Loucy (cell line): Measurements from ENCODE around the gene CSRNP2.

Experiments used
- H2AFZ ChIP-seq: fragments of 200-600 bp; sonication (generic); 2 replicates; pipeline ENCODE4 v1.6.0; 2016; ENCODE audit warnings: antibody characterized with exemption, mild to moderate bottlenecking, low read length, moderate library complexity
- H3F3A ChIP-seq: fragments of 200-600 bp; 2 replicates; pipeline ENCODE4 v1.6.0; 2016; ENCODE audit warnings: antibody characterized with exemption, low read depth, mild to moderate bottlenecking
- H3K27me3 ChIP-seq: fragments of 200-600 bp; sonication (generic); 2 replicates; pipeline ENCODE4 v1.6.1; 2014; ENCODE audit warnings: low read length, mild to moderate bottlenecking; ENCODE audit not compliant: insufficient read depth, poor library complexity, severe bottlenecking
- H3K36me3 ChIP-seq: fragments of 200-600 bp; sonication (generic); 2 replicates; pipeline ENCODE4 v1.6.1; 2016; ENCODE audit warnings: low read length; ENCODE audit not compliant: insufficient read depth
- H3K4me1 ChIP-seq: fragments of 200-600 bp; sonication (generic); 2 replicates; pipeline ENCODE4 v1.5.1; 2014; ENCODE audit warnings: low read length, mild to moderate bottlenecking; ENCODE audit not compliant: insufficient read depth, poor library complexity, severe bottlenecking
- H3K4me2 ChIP-seq: fragments of 200-600 bp; sonication (generic); 2 replicates; pipeline ENCODE4 v1.6.0; 2014; ENCODE audit warnings: antibody characterized with exemption, low read length, low read depth, mild to moderate bottlenecking; ENCODE audit not compliant: poor library complexity, severe bottlenecking
- H3K4me3 ChIP-seq: fragments of 200-600 bp; sonication (generic); 2 replicates; pipeline ENCODE4 v1.5.1; 2014; ENCODE audit warnings: low read length, mild to moderate bottlenecking, mixed read lengths; ENCODE audit not compliant: poor library complexity, severe bottlenecking
- H3K79me2 ChIP-seq: fragments of 200-600 bp; sonication (generic); 2 replicates; pipeline ENCODE4 v1.6.1; 2014; ENCODE audit warnings: low read length; ENCODE audit not compliant: insufficient read depth
- H3K9ac ChIP-seq: fragments of 200-600 bp; sonication (generic); 2 replicates; pipeline ENCODE4 v1.6.0; 2014; ENCODE audit warnings: mild to moderate bottlenecking, low read depth, low read length, moderate library complexity; ENCODE audit not compliant: poor library complexity, severe bottlenecking
- H3K9me2 ChIP-seq: fragments of 200-600 bp; sonication (generic); replicated peaks from 2 replicates; pipeline ENCODE4 v1.6.1; 2016; ENCODE audit warnings: low read depth, low read length, mixed read lengths
- H3K9me3 ChIP-seq: fragments of 200-600 bp; sonication (generic); 2 replicates; pipeline ENCODE4 v1.6.1; 2014; ENCODE audit warnings: mild to moderate bottlenecking, antibody characterized with exemption, low read length, low read depth; ENCODE audit not compliant: insufficient read depth
- H4K20me1 ChIP-seq: fragments of 200-600 bp; sonication (generic); 2 replicates; pipeline ENCODE4 v1.6.0; 2014; ENCODE audit warnings: antibody characterized with exemption, low read length, mild to moderate bottlenecking; ENCODE audit not compliant: insufficient read depth, poor library complexity, severe bottlenecking
- CTCF ChIP-seq: fragments of 200-600 bp; sonication (generic); conservative IDR thresholded peaks from 2 replicates; pipeline ENCODE4 v1.5.1; 2014; ENCODE audit warnings: mild to moderate bottlenecking, antibody characterized with exemption, low read length
- EZH2phosphoT487 ChIP-seq: fragments of 200-600 bp; IDR thresholded peaks from 2 replicates; pipeline ENCODE4 v1.6.1; 2018; ENCODE audit warnings: antibody characterized with exemption, mild to moderate bottlenecking, moderate library complexity, borderline replicate concordance

CSRNP2 gene

GRCh38 chr12:51023625-51024382 is 59.6 kb downstream of the CSRNP2 start:
- peaks cover 68% of the 10 kb centered on the region for H3K4me1 ChIP-seq
- peaks cover 20% of the 10 kb centered on the region for H4K20me1 ChIP-seq
- H3F3A ChIP-seq, result 0 out of 2 replicates have a peak, but pooled peaks cover 5% of the 10 kb centered on the region
- no peak for TF ChIP-seq EZH2phosphoT487
- no peak for TF ChIP-seq CTCF
- H3K27me3 ChIP-seq, result no peaks in the 10 kb centered on the region
- H3K9ac ChIP-seq, result peak overlapping the region; percentile 93
- peaks cover 73% of the 10 kb centered on the region for H3K79me2 ChIP-seq
- no peak overlapping the region for H2AFZ ChIP-seq
- peak overlapping the region; percentile 97 for H3K4me2 ChIP-seq
- H3K9me3 ChIP-seq, result no peaks in the 10 kb centered on the region
- H3K9me2 ChIP-seq, result no peaks in the 10 kb centered on the region
- no peaks in the 10 kb centered on the region for H3K36me3 ChIP-seq
- H3K4me3 ChIP-seq, result peak overlapping the region; percentile 93

GRCh38 chr12:51021694-51022093 is 61.7 kb downstream of the CSRNP2 start:
- no peaks in the 10 kb centered on the region for H3K9me2 ChIP-seq
- 0 out of 2 replicates have a peak, but pooled peaks cover 5% of the 10 kb centered on the region for H3F3A ChIP-seq
- H4K20me1 ChIP-seq, result peaks cover 28% of the 10 kb centered on the region
- H3K79me2 ChIP-seq, result peaks cover 94% of the 10 kb centered on the region
- peak overlapping the region; percentile 93 for H3K9ac ChIP-seq
- no peaks in the 10 kb centered on the region for H3K9me3 ChIP-seq
- H3K27me3 ChIP-seq, result no peaks in the 10 kb centered on the region
- TF ChIP-seq EZH2phosphoT487, result no peak
- TF ChIP-seq CTCF, result no peak
- H3K4me3 ChIP-seq, result peak overlapping the region; percentile 93
- no peaks in the 10 kb centered on the region for H3K36me3 ChIP-seq
- H2AFZ ChIP-seq, result no peak overlapping the region
- peak overlapping the region; percentile 97 for H3K4me2 ChIP-seq
- peaks cover 83% of the 10 kb centered on the region for H3K4me1 ChIP-seq

- Histone ChIP-seq H3K27me3 (no peaks in the 10 kb centered on the region), H3K9me2 (no peaks in the 10 kb centered on the region), H3K4me2 (peak overlapping the region; percentile 97), H3K79me2 (peaks cover 99% of the 10 kb centered on the region), H3K9me3 (no peaks in the 10 kb centered on the region), H2AFZ (no peak overlapping the region), H3K4me3 (peak overlapping the region; percentile 93), H3K4me1 (peaks cover 81% of the 10 kb centered on the region), H3F3A (0 out of 2 replicates have a peak, but pooled peaks cover 5% of the 10 kb centered on the region), H3K36me3 (no peaks in the 10 kb centered on the region), H3K9ac (peak overlapping the region; percentile 93), H4K20me1 (peaks cover 28% of the 10 kb centered on the region)
- TF ChIP-seq CTCF, result no peak
- no peak for TF ChIP-seq EZH2phosphoT487
Observed at GRCh38 chr12:51020448-51021182, 62.8 kb downstream of the CSRNP2 start.
